Measurements from ENCODE around the gene RNASEH2B. TPM values are rescaled to one million over a fixed set of nuclear protein-coding genes. Genes with fewer than 3 reads are reported as not detected.

The RNASEH2B gene
- total RNA-seq, 2 donors from 2014 or later, result 37.7 to 44.1 TPM

DNA sequence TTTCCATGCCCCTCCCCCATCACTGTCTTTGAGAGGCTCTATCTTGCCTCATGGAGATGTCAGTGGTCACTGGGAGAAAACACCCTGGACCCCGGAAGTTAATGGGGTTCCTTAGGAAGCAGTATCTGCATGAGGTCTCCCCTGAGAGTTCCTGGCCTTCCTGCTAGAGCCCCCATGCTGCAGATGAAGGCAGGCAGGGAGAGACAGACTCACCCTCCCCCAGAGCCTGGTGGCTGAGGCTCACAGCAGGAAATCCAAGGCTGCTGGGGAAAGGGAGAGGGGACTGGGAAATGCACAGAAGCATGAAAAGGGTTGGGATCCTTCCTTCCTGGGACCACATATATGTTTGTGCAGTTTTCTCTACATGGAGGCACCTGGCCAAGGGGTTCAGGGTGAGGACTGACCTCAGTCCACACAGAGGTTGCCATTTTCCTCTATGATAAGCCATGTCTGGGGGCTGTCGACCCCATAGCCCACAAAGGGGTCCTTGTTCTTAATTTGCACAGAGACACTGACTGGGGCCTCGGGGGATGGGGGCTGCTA, 95.4 kb downstream of the RNASEH2B start:
- Mint-ChIP-seq H3K9me3 (no peaks in the 10 kb centered on the region), H3K36me3 (ENCODE audit: low read depth) (no peaks in the 10 kb centered on the region), H3K4me3 (no peak overlapping the region), H3K27ac (no peak overlapping the region), H3K4me1 (peaks cover 18% of the 10 kb centered on the region), H3K27me3 (ENCODE audit: insufficient read depth) (no peaks in the 10 kb centered on the region)
- Histone ChIP-seq H3K9ac (ENCODE audit: extremely low read depth, low read length, poor library complexity, severe bottlenecking) (no peak overlapping the region), H3K36me3 (ENCODE audit: control insufficient read depth, insufficient read depth, low read length) (no peaks in the 10 kb centered on the region), H3K27me3 (ENCODE audit: control insufficient read depth, insufficient read depth, low read length, poor library complexity, severe bottlenecking) (no peaks in the 10 kb centered on the region), H3K4me1 (ENCODE audit: control insufficient read depth, insufficient read depth, low read length) (no peaks in the 10 kb centered on the region), H3K4me3 (ENCODE audit: low read length) (no peak overlapping the region), H3K9me3 (ENCODE audit: control insufficient read depth, low read length) (no peaks in the 10 kb centered on the region), H3K27ac (ENCODE audit: low read depth, low read length) (no peak overlapping the region)
- WGBS, 2 experiments (ENCODE audit: insufficient coverage in 1 of 2, insufficient read length in 1 of 2), result 72 to 78% methylated on average over 2 to 3 of the region's 3 CpGs
- DNase-seq, result peak; percentile 66
- TF ChIP-seq, protein P1, sequence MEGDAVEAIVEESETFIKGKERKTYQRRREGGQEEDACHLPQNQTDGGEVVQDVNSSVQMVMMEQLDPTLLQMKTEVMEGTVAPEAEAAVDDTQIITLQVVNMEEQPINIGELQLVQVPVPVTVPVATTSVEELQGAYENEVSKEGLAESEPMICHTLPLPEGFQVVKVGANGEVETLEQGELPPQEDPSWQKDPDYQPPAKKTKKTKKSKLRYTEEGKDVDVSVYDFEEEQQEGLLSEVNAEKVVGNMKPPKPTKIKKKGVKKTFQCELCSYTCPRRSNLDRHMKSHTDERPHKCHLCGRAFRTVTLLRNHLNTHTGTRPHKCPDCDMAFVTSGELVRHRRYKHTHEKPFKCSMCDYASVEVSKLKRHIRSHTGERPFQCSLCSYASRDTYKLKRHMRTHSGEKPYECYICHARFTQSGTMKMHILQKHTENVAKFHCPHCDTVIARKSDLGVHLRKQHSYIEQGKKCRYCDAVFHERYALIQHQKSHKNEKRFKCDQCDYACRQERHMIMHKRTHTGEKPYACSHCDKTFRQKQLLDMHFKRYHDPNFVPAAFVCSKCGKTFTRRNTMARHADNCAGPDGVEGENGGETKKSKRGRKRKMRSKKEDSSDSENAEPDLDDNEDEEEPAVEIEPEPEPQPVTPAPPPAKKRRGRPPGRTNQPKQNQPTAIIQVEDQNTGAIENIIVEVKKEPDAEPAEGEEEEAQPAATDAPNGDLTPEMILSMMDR (conservative IDR thresholded peaks at IDR 0.05), result no peak

DNA sequence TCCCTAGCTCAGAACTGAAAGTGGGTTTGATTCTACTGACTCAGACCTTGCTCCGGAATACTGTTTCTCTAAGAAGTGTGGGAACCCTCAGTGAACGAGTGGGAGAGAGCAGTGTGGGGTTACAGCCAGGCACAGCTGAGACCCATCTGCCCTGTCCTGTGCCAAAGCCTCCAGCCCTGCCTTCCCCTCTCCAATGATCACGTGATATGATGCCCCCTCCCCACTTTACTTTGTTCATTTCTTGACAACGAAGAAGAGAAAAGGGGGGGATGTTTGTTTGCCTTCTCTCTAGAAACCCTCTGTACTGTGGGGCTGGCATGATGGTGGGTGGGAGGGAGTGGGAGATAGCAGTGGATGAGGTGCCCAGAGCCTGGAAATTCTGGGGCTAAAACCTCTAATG, 96.0 kb downstream of the RNASEH2B start:
- 81 to 83% methylated on average over 2 to 4 of the region's 4 CpGs for WGBS, 2 experiments (ENCODE audit: insufficient coverage in 1 of 2, insufficient read length in 1 of 2)
- H3K4me3 Mint-ChIP-seq, result no peak overlapping the region

More for the DNA sequence above, 96.0 kb downstream of the RNASEH2B start:
- TF ChIP-seq, protein P1 (conservative IDR thresholded peaks at IDR 0.05), result no peak
- H3K4me3 ChIP-seq (ENCODE audit: low read length), result no peak overlapping the region
- H3K36me3 Mint-ChIP-seq (ENCODE audit: low read depth), result no peaks in the 10 kb centered on the region
- no peak for DNase-seq
- H3K4me1 ChIP-seq (ENCODE audit: control insufficient read depth, insufficient read depth, low read length), result no peaks in the 10 kb centered on the region
- no peaks in the 10 kb centered on the region for H3K9me3 ChIP-seq (ENCODE audit: control insufficient read depth, low read length)
- H3K4me1 Mint-ChIP-seq, result peaks cover 14% of the 10 kb centered on the region
- H3K36me3 ChIP-seq (ENCODE audit: control insufficient read depth, insufficient read depth, low read length), result no peaks in the 10 kb centered on the region
- no peak overlapping the region for H3K27ac ChIP-seq (ENCODE audit: low read depth, low read length)
- H3K27ac Mint-ChIP-seq, result no peak overlapping the region
- H3K27me3 Mint-ChIP-seq (ENCODE audit: insufficient read depth), result no peaks in the 10 kb centered on the region
- no peaks in the 10 kb centered on the region for H3K9me3 Mint-ChIP-seq
- H3K27me3 ChIP-seq (ENCODE audit: control insufficient read depth, insufficient read depth, low read length, poor library complexity, severe bottlenecking), result no peaks in the 10 kb centered on the region
- H3K9ac ChIP-seq (ENCODE audit: extremely low read depth, low read length, poor library complexity, severe bottlenecking), result no peak overlapping the region

Other genes starting within 250 kb of the RNASEH2B start
- not detected for gene DLEU7, start 66.1 kb upstream of the RNASEH2B start, total RNA-seq
- gene C13orf42, start 201.5 kb downstream of the RNASEH2B start, total RNA-seq, result 10 to 100 TPM; 19.0 to 27.7 TPM

Data from endodermal cell (in vitro differentiated cells).